Measurements from ENCODE around the gene CX3CL1. TPM values are rescaled to one million over a fixed set of nuclear protein-coding genes. Genes with fewer than 3 reads are reported as not detected.

The CX3CL1 gene
- total RNA-seq, 1 experiment from 2014 or later, result 1.7 TPM

- Histone ChIP-seq H3K14ac (ENCODE audit: insufficient read depth, low read length) (no peak overlapping the region), H3K27ac (ENCODE audit: insufficient read length, low read depth, low read length) (no peak overlapping the region), H3K27me3 (ENCODE audit: insufficient read depth, low read length) (no peaks in the 10 kb centered on the region), H2BK5ac (ENCODE audit: insufficient read length, low read length) (no peak overlapping the region), H3K23ac (ENCODE audit: insufficient read length, low read depth, low read length) (no peak overlapping the region), H2AFZ (ENCODE audit: low read length) (no peak overlapping the region), H3T11ph (ENCODE audit: low read length) (no peak overlapping the region), H2BK20ac (ENCODE audit: low read depth, low read length, poor library complexity, severe bottlenecking) (no peak overlapping the region), H3K9me3 (ENCODE audit: control insufficient read depth, low read depth, low read length) (no peaks in the 10 kb centered on the region), H3K79me2 (ENCODE audit: insufficient read depth, low read length) (no peaks in the 10 kb centered on the region), H4K5ac (ENCODE audit: insufficient read length, low read depth, low read length) (no peak overlapping the region), H4K20me1 (ENCODE audit: control insufficient read depth, insufficient read depth, insufficient read length) (no peaks in the 10 kb centered on the region), H4K8ac (replicated peaks; ENCODE audit: insufficient read length, low read depth, low read length) (no peak overlapping the region), H3K4me1 (ENCODE audit: insufficient read depth, low read length) (peaks cover 3% of the 10 kb centered on the region; the same call in 1 of the 2 replicates), H3K4ac (ENCODE audit: low read depth, low read length) (no peak overlapping the region), H2BK120ac (ENCODE audit: low read depth, low read length, poor library complexity, severe bottlenecking) (no peak overlapping the region), H4K91ac (ENCODE audit: insufficient read length, low read depth, low read length) (no peak overlapping the region), H2BK12ac (ENCODE audit: insufficient read length, low read depth, low read length) (no peak overlapping the region), H3K4me2 (ENCODE audit: insufficient read depth, insufficient read length, low read length) (peak overlapping the region; percentile 14), H2BK15ac (ENCODE audit: low read depth, low read length) (no peak overlapping the region), H3K23me2 (ENCODE audit: insufficient read length, low read depth, low read length, poor library complexity, severe bottlenecking) (no peaks in the 10 kb centered on the region), H3K18ac (ENCODE audit: insufficient read length, low read depth, low read length) (no peak overlapping the region), H3K79me1 (ENCODE audit: insufficient read depth, low read depth, low read length, poor library complexity, severe bottlenecking) (no peaks in the 10 kb centered on the region), H3K9ac (ENCODE audit: extremely low read depth, insufficient read length, low read length) (no peak overlapping the region), H2AK5ac (ENCODE audit: insufficient read length, low read length) (no peak overlapping the region), H3K56ac (ENCODE audit: insufficient read length, low read depth, low read length) (no peak overlapping the region)
- Mint-ChIP-seq H3K9me3 (no peaks in the 10 kb centered on the region), H3K4me1 (peaks cover 18 to 25% of the 10 kb centered on the region in 2 experiments), H3K27ac (no peak overlapping the region), H3K27me3 (ENCODE audit: low read depth) (peaks cover 2% of the 10 kb centered on the region; the same call in 1 of the 2 replicates), H3K4me3 (peak overlapping the region in 1 of 2 experiments; percentile 68; a peak in 2 of 5 replicates), H3K36me3 (ENCODE audit: insufficient read depth in 1 of 3, low read depth in 3 of 3) (no peaks in the 10 kb centered on the region)
- DNase-seq, result no peak
- TF ChIP-seq CTCF (conservative IDR thresholded peaks at IDR 0.05), result no peak
- no CpG with 5 or more reads among the region's 15 CpGs for WGBS (ENCODE audit: extremely low coverage, insufficient read length, low lambda C conversion rate)
Observed at GRCh38 chr16:57371494-57372371, 557 bp upstream of the CX3CL1 start.

Measured in H9 (cell line).